Measurements from ENCODE around the gene HLA-G.

Gene HLA-G

DNA sequence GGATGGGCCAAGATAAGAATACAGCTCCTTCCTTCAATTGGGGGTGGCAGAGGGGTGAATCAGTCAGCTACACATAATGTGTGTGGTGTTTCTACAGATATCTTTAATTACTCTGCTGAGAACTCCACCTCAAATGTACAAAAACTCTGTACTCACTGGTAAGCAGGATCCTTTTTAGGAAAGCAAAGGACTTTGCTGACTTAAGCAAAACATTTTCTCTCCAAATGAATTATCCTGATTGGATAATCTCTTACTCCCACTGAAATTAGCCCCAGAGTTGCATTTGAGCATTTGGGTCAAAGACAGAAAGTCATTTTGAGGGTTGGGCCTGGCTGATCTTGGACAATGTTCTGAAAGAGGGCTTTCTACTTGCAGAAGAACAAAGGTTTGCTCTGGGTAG lies 13.4 kb downstream of the HLA-G start:
- peaks cover 24% of the 10 kb centered on the region for H3K9me3 ChIP-seq (ENCODE audit: control insufficient read depth, low read length)
- no peak overlapping the region for H2AK5ac ChIP-seq (ENCODE audit: low read length, severe bottlenecking)
- H3K79me1 ChIP-seq (replicated peaks; ENCODE audit: low read length, poor library complexity, severe bottlenecking): no peaks in the 10 kb centered on the region
- no peak overlapping the region for H2AFZ ChIP-seq (ENCODE audit: low read depth, low read length)
- no peak overlapping the region for H3K23ac ChIP-seq (ENCODE audit: low read length in 2 of 2)
- no peak overlapping the region for H3K4me3 ChIP-seq (ENCODE audit: insufficient read depth in 1 of 2, low read depth in 1 of 2, low read length in 2 of 2)
- no peak overlapping the region for H3K14ac ChIP-seq (ENCODE audit: low read length in 2 of 2)
- H3K36me3 ChIP-seq (ENCODE audit: control insufficient read depth in 1 of 2, insufficient read depth in 2 of 2, low read depth in 1 of 2, low read length in 2 of 2): no peaks in the 10 kb centered on the region
- DNase-seq: no peak
- no peak overlapping the region for H3K27ac ChIP-seq (ENCODE audit: low read length, poor library complexity, severe bottlenecking)
- H3K4ac ChIP-seq (ENCODE audit: low read depth in 1 of 2, low read length in 2 of 2): no peak overlapping the region
- no peak overlapping the region for H2BK15ac ChIP-seq (ENCODE audit: low read depth, poor library complexity, severe bottlenecking)
- no peaks in the 10 kb centered on the region for H3K4me1 ChIP-seq (ENCODE audit: control insufficient read depth, insufficient read depth, low read depth, low read length)
- H3K27me3 ChIP-seq (ENCODE audit: control insufficient read depth in 1 of 2, insufficient read depth in 1 of 2, low read length in 2 of 2): peaks cover 26 to 72% of the 10 kb centered on the region in 2 experiments
- no peak overlapping the region for H3K9ac ChIP-seq (ENCODE audit: low read length)
- no peak overlapping the region for H3K18ac ChIP-seq (ENCODE audit: low read depth in 1 of 2, low read length in 2 of 2)
- H2BK5ac ChIP-seq (ENCODE audit: low read depth, low read length, poor library complexity, severe bottlenecking): no peak overlapping the region
- no peak overlapping the region for H4K91ac ChIP-seq (ENCODE audit: low read length)
- H3K4me2 ChIP-seq (ENCODE audit: low read length, poor library complexity, severe bottlenecking): no peak overlapping the region
- H2BK12ac ChIP-seq (ENCODE audit: low read length in 2 of 2): no peak overlapping the region
- no peak overlapping the region for H4K8ac ChIP-seq (ENCODE audit: low read length)
- no peak overlapping the region for H2BK120ac ChIP-seq (ENCODE audit: low read depth, low read length)

DNA sequence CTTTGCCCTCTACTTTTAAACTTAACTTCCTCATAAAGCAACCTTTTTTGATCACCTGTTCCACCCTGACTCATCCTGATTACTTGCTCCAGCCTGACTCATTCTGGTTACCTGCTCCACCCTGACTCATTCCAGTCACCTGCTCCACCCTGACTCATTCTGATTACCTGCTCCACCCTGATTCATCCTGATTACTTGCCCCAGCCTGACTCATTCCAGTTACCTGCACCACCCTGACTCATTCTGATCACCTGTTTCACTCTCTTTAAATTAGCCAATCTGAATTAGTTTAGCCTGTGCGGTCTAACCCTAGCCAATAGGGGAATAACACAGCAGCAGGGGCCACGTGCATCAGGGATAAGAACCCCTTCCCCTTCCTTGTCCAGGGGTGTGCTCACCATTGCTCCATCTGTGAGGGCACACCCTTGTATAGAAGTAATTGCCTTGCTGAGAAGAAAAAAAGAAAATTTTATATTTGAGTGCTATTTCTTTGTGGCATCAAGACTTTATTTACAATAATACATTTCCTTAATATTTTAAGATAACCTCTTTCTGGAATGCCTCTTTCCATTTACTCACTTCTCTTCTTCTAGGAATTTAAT lies 17.9 kb downstream of the HLA-G start:
- no peak overlapping the region for H4K91ac ChIP-seq (ENCODE audit: low read length)
- H3K9me3 ChIP-seq (ENCODE audit: control insufficient read depth, low read length): peaks cover 24% of the 10 kb centered on the region
- 80% methylated on average over 2 of the region's 2 CpGs for WGBS
- no peak overlapping the region for H2AK5ac ChIP-seq (ENCODE audit: low read length, severe bottlenecking)
- no peak overlapping the region for H3K14ac ChIP-seq (ENCODE audit: low read length in 2 of 2)
- no peak overlapping the region for H3K27ac ChIP-seq (ENCODE audit: low read length, poor library complexity, severe bottlenecking)
- H3K4me3 ChIP-seq (ENCODE audit: insufficient read depth in 1 of 2, low read depth in 1 of 2, low read length in 2 of 2): no peak overlapping the region
- H2BK12ac ChIP-seq (ENCODE audit: low read length in 2 of 2): no peak overlapping the region
- no peak overlapping the region for H4K8ac ChIP-seq (ENCODE audit: low read length)
- no peak overlapping the region for H2BK15ac ChIP-seq (ENCODE audit: low read depth, poor library complexity, severe bottlenecking)
- DNase-seq: no peak
- no peak overlapping the region for H3K4me2 ChIP-seq (ENCODE audit: low read length, poor library complexity, severe bottlenecking)
- H3K18ac ChIP-seq (ENCODE audit: low read depth in 1 of 2, low read length in 2 of 2): no peak overlapping the region
- H3K23ac ChIP-seq (ENCODE audit: low read length in 2 of 2): no peak overlapping the region
- no peak overlapping the region for H2BK5ac ChIP-seq (ENCODE audit: low read depth, low read length, poor library complexity, severe bottlenecking)
- no peak overlapping the region for H2AFZ ChIP-seq (ENCODE audit: low read depth, low read length)
- H3K4me1 ChIP-seq (ENCODE audit: control insufficient read depth, insufficient read depth, low read depth, low read length): no peaks in the 10 kb centered on the region
- H3K36me3 ChIP-seq (ENCODE audit: control insufficient read depth in 1 of 2, insufficient read depth in 2 of 2, low read depth in 1 of 2, low read length in 2 of 2): no peaks in the 10 kb centered on the region
- no peak overlapping the region for H3K4ac ChIP-seq (ENCODE audit: low read depth in 1 of 2, low read length in 2 of 2)
- H2BK120ac ChIP-seq (ENCODE audit: low read depth, low read length): no peak overlapping the region
- peaks cover 20 to 72% of the 10 kb centered on the region in 2 experiments for H3K27me3 ChIP-seq (ENCODE audit: control insufficient read depth in 1 of 2, insufficient read depth in 1 of 2, low read length in 2 of 2)
- H3K9ac ChIP-seq (ENCODE audit: low read length): no peak overlapping the region
- no peaks in the 10 kb centered on the region for H3K79me1 ChIP-seq (replicated peaks; ENCODE audit: low read length, poor library complexity, severe bottlenecking)

DNA sequence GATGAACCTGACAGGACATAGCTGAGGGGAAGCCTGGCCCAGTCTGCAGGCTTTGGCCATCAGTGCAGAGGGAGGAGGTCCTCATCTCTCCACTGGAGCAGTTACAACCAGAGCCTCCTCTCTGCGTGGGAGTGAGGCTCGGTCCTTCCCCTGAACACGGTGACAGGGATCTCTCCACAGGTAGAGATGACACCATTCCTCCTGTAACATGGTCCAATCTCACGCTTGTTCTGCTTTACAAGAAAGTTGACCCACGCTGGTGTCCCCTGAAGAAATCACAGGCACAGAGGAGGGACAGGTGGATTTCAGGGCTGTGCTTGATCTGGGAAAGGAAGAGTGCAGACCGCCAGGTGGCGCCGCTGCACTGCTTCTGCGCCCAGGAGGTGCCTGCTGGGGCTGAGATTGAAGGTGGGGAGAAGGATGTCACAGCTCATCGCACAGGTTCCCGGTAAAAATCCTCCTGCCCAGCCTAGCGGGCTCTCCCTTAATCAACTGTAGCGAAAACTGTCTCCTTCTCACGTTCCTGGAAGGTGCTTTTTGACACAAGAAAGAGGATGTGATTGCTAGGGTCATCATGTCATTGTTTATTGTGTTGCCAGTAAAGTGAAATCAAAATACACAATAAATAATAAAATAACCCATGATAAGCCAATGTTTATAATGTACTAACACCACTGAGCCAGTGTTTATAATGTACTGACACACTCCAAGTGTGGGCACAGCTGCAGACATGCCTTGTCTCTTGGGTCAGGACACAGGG lies 20.4 kb downstream of the HLA-G start:
- peaks cover 10% of the 10 kb centered on the region for H3K9me3 ChIP-seq (ENCODE audit: control insufficient read depth, low read length)
- no peak overlapping the region for H3K4me2 ChIP-seq (ENCODE audit: low read length, poor library complexity, severe bottlenecking)
- no peak overlapping the region for H3K9ac ChIP-seq (ENCODE audit: low read length)
- no peak overlapping the region for H4K91ac ChIP-seq (ENCODE audit: low read length)
- H2BK15ac ChIP-seq (ENCODE audit: low read depth, poor library complexity, severe bottlenecking): no peak overlapping the region
- H3K36me3 ChIP-seq (ENCODE audit: control insufficient read depth in 1 of 2, insufficient read depth in 2 of 2, low read depth in 1 of 2, low read length in 2 of 2): no peaks in the 10 kb centered on the region
- no peak overlapping the region for H2BK120ac ChIP-seq (ENCODE audit: low read depth, low read length)
- peaks cover 27 to 80% of the 10 kb centered on the region in 2 experiments for H3K27me3 ChIP-seq (ENCODE audit: control insufficient read depth in 1 of 2, insufficient read depth in 1 of 2, low read length in 2 of 2)
- H4K8ac ChIP-seq (ENCODE audit: low read length): no peak overlapping the region
- no peak overlapping the region for H3K18ac ChIP-seq (ENCODE audit: low read depth in 1 of 2, low read length in 2 of 2)
- no peak overlapping the region for H2AK5ac ChIP-seq (ENCODE audit: low read length, severe bottlenecking)
- H3K79me1 ChIP-seq (replicated peaks; ENCODE audit: low read length, poor library complexity, severe bottlenecking): no peaks in the 10 kb centered on the region
- H3K4ac ChIP-seq (ENCODE audit: low read depth in 1 of 2, low read length in 2 of 2): no peak overlapping the region
- no peak overlapping the region for H2BK5ac ChIP-seq (ENCODE audit: low read depth, low read length, poor library complexity, severe bottlenecking)
- 21% methylated on average over 10 of the region's 14 CpGs for WGBS
- H3K4me1 ChIP-seq (ENCODE audit: control insufficient read depth, insufficient read depth, low read depth, low read length): no peaks in the 10 kb centered on the region
- no peak overlapping the region for H3K23ac ChIP-seq (ENCODE audit: low read length in 2 of 2)
- H3K14ac ChIP-seq (ENCODE audit: low read length in 2 of 2): no peak overlapping the region
- no peak overlapping the region for H3K4me3 ChIP-seq (ENCODE audit: insufficient read depth in 1 of 2, low read depth in 1 of 2, low read length in 2 of 2)
- H3K27ac ChIP-seq (ENCODE audit: low read length, poor library complexity, severe bottlenecking): no peak overlapping the region
- peak; percentile 45 for DNase-seq
- H2BK12ac ChIP-seq (ENCODE audit: low read length in 2 of 2): no peak overlapping the region
- H2AFZ ChIP-seq (ENCODE audit: low read depth, low read length): no peak overlapping the region

DNA sequence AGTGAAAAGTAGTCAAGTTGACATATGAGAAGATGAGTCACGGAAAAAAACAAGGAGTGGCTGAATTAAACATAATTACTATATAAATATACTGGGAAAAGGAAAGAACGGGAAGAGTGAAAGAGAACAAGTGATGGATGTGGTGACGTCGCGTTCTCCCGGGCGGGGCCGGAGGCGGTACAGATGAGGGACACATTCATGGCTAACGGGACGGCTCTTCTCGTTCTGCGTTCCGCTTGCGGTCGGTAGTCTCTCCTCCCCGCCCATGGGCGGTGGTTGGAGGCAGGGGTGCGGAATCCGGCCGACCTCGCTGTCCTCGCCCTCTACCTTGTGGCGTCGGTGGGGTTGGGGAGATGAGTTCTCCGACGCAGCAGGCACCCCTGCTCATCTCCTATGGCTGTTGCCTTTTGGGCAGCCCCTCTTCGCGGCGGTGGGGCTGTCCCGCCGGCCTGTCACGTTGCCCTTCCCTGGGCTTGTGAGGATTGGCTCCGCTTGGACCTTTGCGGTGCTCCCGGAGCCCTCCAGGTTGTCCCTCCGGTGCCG lies 22.5 kb downstream of the HLA-G start:
- Histone ChIP-seq H2BK12ac (ENCODE audit: low read length in 2 of 2) (no peak overlapping the region), H3K14ac (ENCODE audit: low read length in 2 of 2) (no peak overlapping the region), H3K4ac (ENCODE audit: low read depth in 1 of 2, low read length in 2 of 2) (no peak overlapping the region), H2BK120ac (ENCODE audit: low read depth, low read length) (no peak overlapping the region), H3K9me3 (ENCODE audit: control insufficient read depth, low read length) (peaks cover 4% of the 10 kb centered on the region), H2AK5ac (ENCODE audit: low read length, severe bottlenecking) (no peak overlapping the region), H2BK15ac (ENCODE audit: low read depth, poor library complexity, severe bottlenecking) (no peak overlapping the region), H4K8ac (ENCODE audit: low read length) (no peak overlapping the region), H3K36me3 (ENCODE audit: control insufficient read depth in 1 of 2, insufficient read depth in 2 of 2, low read depth in 1 of 2, low read length in 2 of 2) (no peaks in the 10 kb centered on the region), H3K4me2 (ENCODE audit: low read length, poor library complexity, severe bottlenecking) (no peak overlapping the region), H3K79me1 (replicated peaks; ENCODE audit: low read length, poor library complexity, severe bottlenecking) (no peaks in the 10 kb centered on the region), H3K4me3 (ENCODE audit: insufficient read depth in 1 of 2, low read depth in 1 of 2, low read length in 2 of 2) (peak overlapping the region in 1 of 2 experiments; percentile 76), H3K27ac (ENCODE audit: low read length, poor library complexity, severe bottlenecking) (no peak overlapping the region), H4K91ac (ENCODE audit: low read length) (no peak overlapping the region), H3K27me3 (ENCODE audit: control insufficient read depth in 1 of 2, insufficient read depth in 1 of 2, low read length in 2 of 2) (peaks cover 31 to 78% of the 10 kb centered on the region in 2 experiments), H2BK5ac (ENCODE audit: low read depth, low read length, poor library complexity, severe bottlenecking) (no peak overlapping the region), H3K4me1 (ENCODE audit: control insufficient read depth, insufficient read depth, low read depth, low read length) (no peaks in the 10 kb centered on the region), H2AFZ (ENCODE audit: low read depth, low read length) (no peak overlapping the region), H3K18ac (ENCODE audit: low read depth in 1 of 2, low read length in 2 of 2) (no peak overlapping the region), H3K9ac (ENCODE audit: low read length) (peak overlapping the region; percentile 63), H3K23ac (ENCODE audit: low read length in 2 of 2) (no peak overlapping the region)
- WGBS: 67% methylated on average over 37 of the region's 38 CpGs
- DNase-seq: no peak

Data from mesenchymal stem cell (in vitro differentiated cells and primary cell).